ENCODE measurements around the gene BTG2.

BTG2 gene

DNA sequence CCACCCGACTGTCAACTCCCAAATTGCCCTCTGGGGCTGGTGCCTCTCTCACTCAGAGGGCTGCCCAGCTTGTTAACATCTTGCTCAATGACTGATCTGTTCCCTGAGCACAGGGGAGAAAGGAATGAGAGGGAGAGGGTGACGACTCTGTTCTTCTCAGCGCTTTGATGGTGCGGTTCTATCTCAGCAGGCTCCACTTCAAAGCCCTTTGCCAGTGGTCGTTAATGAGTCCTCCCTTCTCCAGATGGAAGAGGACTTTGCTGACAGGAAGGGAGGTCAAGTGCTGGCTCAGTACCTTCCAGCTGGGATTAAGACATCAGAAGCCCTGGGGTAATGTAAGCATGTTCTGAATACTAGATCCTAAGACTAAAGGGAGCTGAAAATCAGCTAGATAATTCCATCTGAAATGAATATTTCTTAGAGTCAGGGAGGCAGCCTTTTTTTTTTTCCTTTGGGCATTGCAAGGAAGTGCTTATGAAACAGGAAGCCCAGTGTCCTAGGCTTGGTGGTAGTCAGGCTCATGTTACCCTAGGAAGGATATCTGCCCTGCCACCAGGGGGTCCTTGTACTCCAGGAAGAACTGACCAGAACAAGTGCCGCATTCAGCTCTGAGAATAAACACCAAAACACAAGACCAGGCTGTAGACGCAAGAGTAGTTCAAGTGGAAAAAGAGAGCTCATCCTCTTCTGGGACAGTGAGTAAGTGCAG is 40.9 kb downstream of the BTG2 start:
- no peak for DNase-seq

DNA sequence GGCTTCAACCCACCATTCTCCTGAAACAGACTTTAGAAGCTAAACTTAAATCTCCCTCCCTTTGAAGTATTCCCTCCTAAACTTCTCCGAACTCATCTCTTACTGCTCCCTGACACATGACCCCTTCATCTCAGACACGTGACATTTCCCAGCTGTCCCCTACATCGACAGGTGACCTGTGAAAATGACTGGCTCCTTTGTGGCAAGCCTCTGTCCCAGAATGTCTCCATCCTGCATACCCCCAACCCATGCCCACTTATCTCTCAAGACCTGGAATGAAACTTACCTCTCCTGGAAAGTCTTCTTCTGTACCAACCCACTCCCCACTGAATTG is 41.4 kb downstream of the BTG2 start:
- no peak for DNase-seq

GRCh38 chr1:203349166-203349565 is 43.8 kb downstream of the BTG2 start:
- DNase-seq, result no peak

GRCh38 chr1:203349773-203350524 is 44.6 kb downstream of the BTG2 start:
- no peak for DNase-seq

DNA sequence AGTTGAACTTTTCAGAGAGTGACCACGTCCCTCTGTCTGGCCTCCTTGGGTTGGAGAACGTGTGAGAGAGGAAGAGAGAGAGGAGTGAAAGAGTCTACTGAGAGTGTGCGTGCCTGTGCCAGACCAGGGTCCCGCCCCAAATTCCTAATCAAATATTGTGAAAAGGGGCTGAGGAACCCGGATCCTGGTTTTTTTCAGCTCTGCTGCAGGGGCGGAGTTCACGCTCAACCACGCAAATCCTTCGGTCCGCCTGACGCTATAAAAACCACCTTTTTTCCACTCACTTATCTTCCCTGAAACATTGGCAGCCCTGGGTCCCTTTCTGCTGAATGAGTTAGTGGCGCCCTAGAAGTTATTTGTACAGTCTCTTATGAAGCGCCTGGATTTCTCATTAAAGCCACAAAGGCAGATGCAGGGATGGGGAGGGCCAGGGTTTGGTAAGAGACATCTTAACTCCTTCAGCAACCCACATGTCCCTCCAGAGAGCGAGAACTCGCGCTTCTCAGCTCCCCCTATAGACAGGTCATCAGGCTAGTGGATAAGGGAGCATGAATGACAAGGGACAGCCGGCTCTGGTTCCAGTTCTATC is 45.8 kb downstream of the BTG2 start, which contains the start of gene FMOD:
TSS of gene FMOD (minus strand) at position 86 of the 589 bp plus-strand sequence. CDS start 2,852 bp downstream, outside the sequence.
- DNase-seq, result no peak

- DNase-seq, result no peak
These were observed 48.2 kb downstream of the BTG2 start for GRCh38 chr1:203353486-203353885.

DNA sequence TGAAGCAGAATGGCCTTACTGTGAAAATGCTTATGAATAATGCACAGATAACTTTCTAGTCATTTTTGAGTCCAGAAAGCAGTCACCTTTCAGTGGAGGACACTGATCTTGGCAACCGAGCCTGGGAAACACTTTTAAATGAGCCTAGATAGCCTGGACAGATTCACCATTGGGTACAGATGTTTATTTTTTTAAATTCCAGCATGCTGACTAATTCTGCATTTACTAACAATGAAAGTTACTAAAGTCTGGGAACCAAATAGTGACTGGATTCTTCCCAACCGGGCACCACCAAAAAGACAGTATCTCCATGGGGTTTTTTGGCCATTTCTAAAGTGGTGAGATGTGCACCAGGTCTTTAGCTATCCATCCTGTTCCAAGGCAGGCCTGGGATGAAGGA is 48.9 kb downstream of the BTG2 start:
- DNase-seq, result no peak

DNA sequence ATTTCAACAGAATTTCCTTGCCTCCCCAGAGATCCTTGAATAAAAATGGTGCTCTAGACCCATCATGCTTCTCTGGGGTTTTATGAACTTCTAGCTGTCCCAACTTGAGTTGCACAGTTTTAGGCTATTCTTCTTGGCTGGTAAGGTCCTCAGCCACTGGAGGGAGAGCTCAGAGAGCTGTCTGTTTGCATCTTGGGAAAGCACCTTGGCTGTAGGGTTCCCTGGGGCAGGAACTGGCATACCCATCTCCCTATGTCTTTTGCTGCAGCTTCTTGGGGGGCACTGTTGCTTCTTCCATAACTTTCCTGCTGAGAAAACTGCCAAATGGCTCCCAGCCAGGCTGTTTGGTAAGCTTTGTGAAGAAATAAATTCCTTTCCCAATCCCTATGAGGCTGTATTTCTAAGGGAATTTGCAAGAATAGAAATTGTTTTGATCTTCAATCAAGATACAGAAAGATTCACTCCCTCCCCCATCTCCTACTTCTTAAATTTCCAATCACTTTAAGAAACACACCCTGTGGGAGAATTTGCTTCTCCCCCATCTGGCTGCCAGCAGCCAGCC is 53.8 kb downstream of the BTG2 start:
- DNase-seq, result no peak
